ENCODE data around the gene DEAF1.
"Not testable (repeated sequence)": the region's sequence is repeated elsewhere in the genome, so short reads cannot be mapped to it uniquely, and the experiment has no call there.

Gene DEAF1

DNA sequence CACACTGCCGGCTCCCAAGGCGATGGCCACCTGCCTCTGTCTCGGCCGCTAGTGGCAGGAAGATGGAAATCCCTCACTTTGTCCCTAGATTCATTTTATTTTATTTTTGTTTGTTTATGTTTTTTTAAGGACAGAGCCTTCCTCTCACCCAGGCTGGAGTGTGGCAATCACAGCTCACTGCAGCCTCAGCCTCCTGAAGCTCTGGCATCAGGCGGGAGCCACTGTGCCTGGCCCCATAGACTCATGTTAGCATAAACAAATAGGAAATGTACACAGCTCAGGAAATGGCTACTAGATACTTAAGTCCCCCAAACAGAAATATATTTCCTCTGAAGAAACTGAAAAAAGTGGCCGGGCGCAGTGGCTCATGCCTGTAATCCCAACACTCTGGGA lies 4.1 kb upstream of the DEAF1 start:
- no peak for DNase-seq (ENCODE audit: low spot score)

DNA sequence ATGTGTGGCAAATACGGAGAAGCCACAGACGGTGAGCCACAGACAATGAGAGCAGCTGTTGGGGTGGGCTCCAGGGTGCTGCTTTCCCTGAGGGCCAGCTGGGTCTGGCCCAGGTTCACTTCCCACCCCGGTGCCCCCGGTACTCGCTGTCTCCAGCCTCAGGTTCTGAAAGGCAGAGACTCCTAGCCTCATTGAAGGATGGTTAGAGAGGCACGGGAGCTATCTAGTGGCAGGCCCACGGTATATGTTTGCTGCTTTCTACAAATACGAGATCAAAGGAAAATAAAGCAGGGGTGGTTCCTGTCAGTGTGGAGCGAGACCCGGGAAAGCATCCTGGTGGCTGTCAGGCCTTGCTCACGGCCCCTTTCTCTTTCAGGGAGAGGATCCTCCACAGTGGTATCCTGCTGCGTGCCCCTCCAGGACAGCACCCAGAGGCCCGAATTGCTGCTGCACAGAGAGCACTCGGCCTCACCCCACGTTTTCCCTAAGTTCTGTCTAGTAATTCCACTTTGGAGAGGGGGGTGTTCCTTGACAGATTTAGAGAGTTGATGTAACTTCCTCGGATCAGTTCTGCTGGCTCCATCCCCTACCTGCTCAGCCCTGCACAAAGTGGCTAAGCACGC lies 3.6 kb upstream of the DEAF1 start:
- DNase-seq (ENCODE audit: low spot score) = no peak

DNA sequence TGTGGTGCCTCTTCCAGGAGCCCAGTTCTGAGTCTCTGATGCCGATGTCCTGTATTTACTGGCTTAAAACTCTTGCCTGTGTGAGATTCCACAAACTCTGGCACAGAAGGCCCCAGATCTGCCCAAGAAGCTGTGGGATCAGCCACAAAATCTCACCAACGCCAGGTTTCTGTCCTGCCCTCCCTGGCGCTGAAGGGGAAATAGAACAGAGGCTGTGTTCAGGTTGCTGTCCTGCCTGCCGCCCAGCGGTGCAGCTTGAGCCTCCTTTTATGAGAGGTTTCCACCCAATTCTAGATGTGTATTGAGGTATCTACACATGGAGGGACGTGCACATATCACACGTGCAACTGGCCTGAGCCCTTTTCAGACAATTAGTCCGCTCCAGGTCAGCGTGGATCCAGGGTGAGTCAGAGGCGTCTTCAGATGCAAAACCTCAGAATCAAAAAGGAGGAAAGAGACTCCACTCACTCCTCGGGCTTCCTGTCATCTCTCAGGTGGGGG lies 2.8 kb upstream of the DEAF1 start:
- DNase-seq (ENCODE audit: low spot score) = no peak

DNA sequence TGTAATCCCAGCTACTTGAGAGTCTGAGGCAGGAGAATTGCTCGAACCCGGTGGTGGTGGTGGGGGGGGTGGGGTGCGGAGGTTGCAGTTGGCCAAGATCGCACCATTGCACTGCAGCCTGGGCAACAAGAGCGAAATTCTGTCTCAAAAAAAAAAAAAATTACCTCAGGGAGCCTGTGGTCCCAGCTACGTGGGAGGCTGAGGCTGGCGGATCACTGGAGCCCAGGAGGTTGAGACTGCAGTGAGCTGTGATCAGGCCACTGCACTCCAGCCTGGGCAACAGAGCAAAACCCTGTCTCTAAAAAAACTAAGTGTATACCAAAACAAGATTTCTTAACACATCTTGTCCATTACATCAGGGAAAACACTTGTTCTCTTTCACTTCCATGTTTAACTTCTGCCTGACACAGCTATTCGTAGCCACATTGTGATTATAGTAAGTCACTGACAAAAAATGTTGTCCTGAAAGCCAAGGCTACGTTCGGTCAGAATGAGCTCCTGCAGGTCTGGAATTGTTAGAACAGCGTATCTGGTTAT lies 2.0 kb upstream of the DEAF1 start:
- DNase-seq (ENCODE audit: low spot score) = no peak

DNA sequence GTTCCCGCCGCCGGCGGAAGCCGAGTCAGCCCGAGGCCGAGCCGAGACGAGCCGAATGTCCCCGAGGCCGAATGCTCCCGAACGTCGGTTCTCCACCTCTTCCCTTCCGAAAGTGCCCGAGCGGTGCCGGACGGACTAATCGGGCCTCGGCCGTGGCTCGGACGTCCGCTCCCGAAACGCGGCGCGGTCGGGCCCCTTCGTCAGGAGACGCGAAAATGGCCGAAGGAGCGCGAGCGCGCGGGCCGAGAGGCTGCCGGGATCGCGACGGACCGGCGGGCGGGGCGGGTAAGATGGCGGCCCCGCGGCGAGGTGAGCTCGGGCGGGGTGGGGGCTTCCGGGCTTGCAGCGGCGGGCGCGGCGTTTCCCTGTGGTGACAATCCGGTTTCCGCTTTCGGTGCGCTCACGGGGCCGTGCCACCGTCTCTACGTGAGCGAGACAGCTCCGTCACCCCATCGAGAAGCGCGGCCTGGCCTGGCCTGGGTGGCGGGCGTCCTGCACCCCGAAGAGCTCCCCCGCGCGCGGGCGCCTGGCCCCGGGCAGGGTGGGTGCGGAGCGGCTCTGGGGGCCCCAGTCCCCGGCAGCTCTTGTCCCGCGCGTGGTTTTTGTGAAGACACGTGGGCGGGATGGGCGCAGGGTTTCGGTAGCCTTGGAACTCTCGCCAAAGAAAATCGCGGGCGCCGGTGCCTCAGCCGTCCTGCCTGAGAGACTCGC lies 671 bp upstream of the DEAF1 start, which contains the start of gene TMEM80:
TSS of gene TMEM80 (plus strand) at position 279 of the 711 bp plus-strand sequence. CDS start at position 291, 12 bp downstream.
- peak; percentile 98 for DNase-seq (ENCODE audit: low spot score)

DNA sequence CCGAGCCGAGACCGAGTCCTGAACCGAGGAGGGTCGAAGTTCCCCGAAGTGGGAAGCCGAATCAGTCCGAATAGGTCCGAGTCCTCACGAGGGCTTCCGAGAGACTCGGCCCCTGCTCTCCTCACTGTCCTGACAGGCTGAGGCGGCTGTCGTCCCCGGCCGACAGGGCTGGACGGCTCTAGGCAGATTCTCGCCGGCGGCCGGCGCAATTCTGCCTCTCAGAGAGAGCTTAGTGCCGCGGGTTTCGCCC lies 191 bp upstream of the DEAF1 start:
- DNase-seq (ENCODE audit: low spot score) = no peak

DNA sequence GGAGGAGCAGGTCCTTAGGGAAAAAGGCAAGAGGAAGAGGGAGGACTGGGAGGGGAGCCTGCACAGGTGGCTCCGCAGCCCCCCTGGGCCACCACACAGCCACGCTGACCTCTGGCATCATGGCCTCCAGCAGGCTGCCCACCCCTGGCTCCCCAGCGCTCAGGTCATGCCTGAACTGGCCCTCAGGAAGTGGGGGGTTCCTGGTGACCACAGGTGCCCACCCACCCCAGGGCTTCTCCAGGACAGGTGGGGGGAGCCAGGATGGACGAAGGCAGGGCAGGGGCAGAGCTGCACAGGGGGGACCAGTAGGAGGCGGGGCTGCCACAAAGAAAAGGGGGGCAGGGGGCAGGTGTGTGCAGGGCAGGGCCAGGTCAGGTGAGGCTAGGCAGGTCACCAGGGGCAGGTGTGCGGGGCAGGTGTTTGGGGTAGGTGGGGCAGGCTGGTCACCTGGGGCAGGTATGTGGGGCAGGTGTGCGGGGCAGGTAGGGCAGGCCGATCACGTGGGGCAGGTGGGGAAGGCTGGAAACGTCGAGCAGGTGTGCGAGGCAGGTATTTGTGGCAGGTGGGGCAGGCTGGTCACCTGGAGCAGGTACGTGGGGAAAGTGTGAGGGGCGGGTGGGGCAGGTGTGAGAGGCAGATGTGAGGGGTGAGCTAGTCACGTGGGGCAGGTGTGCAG lies 997 bp downstream of the DEAF1 start:
- DNase-seq (ENCODE audit: low spot score) = no peak

DNA sequence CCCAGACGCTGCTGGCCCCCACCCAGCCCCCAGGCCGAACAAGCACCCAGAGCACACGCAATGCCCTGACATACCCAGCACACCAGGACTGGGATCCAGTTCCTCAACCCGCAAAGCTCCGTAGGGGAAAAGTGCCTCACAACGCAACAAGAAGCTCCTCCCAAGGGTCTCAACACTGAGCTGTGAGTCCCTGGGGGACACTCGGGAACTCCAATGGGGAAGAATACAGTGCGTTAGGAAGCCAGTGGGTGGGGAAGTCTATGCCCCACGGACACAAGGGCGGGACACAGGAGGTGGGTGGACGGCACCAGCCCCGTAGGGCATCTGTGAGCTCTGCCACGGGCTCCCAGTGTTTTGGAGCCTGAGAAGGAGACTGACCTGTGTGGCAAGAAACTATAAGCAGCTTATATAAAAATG lies 1.6 kb downstream of the DEAF1 start:
- no peak for DNase-seq (ENCODE audit: low spot score)

DNA sequence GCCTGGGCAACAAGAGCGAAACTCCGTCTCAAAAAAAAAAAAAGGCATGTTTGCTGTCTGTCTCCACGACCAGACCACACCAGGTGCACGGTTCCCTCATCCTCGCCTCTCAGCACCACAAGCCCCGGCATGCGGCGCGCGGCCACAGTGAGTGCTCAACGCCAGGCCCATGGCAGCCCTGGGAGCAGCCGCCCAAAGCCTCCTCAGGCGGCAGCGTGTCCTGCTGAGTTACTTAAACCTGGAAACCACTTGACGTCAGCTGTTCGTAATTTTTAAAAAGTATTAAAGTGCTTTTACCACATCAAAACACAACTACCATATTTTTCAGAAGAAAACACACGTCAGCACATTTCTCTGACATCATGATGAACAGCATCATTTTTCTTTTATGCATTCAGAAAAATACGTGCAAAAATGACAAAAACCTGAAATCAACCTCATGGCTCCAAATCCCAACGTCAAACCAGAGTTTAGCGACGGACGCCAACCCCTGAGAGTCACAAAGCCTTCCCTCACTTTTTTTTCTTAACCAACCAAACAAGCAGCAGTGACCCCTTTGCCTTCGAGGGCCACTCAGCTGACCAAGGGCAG lies 2.1 kb downstream of the DEAF1 start:
- DNase-seq (ENCODE audit: low spot score) = no peak

DNA sequence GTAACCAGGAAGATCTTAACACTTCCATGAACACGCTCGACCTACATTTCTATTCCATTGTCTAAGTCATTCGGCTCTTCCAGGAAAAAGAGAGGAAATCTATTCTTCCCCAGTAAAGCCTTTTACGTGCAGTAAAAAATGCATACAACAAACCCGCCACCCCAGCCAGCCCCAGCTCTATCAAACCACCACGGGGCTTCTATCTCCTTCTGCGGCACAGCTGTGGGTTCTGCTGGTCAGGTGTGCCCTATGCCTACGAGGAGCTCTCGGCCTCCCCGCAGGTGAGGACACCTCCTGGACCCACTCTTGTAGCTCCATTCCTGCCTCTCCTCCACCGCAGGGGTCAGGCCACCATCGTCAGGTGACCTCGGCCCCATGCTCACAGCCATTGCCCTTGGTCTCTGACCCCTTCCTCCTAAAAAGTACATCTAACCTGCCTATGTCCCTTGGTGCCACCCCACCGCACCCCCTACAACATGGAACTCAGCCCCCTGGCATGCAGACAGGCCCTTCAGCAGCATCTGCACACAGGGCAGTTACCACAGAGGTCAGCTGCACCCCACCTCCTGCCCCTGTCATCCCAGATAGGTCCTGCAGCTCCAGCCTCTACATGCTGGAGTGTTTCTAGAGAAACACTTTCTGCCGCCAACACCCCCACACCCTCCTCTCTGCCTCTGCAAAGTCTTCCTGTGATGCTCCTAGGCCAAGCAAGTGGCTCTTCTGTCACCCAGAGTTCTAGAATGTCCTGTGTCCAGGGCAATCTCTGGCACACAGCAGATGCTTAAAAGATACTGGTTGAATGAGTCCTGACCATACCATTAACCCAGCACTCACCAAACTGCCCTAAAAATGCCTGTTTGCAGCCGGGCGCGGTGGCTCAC lies 3.1 kb downstream of the DEAF1 start:
- DNase-seq (ENCODE audit: low spot score) = no peak

DNA sequence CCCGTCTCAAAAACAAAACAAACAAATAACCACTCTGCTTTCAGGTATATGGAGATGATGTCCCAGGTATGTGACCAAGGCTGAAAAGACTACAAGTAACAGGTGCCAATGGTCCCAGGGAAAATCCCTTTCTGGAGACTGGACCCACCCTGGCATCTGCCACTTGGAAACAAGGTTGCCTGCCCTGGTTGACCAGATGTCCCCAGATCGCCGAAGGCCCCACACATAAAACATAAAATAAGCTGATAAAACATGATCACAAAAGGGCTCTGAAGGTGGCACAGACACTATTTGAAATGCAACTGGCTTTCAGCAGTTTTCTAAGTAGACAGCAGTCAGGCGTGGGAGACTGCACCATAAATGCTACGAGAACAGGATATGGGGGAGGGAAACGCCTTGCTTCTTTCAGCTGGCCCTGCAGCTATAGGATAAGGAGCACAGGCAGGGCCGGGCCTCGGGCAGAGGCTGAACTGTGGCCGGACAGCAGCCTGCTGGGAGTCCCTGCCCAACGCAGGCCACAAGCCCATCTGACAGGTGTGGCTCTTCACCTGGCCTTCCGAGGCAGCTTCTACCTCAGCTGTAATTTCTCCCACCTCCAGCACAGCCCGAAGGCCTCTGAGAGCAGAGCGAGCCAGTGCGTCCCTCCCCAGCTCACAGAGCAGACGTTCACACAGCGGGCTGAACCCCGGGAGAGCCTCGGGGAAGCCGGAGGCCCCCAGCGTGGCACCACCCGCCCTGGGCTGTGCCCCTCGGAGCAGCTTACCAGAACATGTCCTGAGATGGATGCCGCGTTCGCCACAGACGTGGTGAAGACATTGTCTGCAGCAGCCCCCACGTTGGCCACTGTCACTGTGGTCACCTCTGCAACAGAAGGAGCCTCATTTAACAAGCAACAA lies 4.0 kb downstream of the DEAF1 start:
- no peak for DNase-seq (ENCODE audit: low spot score)

DNA sequence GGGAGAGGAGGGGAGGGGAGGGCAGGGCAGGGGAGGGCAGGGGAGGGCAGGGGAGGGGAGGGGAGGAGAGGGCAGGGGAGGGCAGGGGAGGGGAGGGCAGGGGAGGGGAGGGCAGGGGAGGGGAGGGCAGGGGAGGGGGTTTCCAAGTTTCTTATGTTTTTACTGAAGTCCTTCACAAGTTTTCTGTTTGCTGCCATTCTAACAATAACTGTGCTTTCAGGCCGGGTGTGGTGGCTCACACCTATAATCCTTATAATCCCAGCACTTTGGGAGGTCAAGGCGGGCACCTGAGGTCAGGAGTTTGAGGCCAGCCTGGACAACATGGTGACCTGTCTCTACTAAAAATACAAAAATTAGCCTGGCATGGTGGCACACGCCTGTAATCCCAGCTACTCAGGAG lies 4.8 kb downstream of the DEAF1 start:
- DNase-seq (ENCODE audit: low spot score) = not testable (repeated sequence)

DNA sequence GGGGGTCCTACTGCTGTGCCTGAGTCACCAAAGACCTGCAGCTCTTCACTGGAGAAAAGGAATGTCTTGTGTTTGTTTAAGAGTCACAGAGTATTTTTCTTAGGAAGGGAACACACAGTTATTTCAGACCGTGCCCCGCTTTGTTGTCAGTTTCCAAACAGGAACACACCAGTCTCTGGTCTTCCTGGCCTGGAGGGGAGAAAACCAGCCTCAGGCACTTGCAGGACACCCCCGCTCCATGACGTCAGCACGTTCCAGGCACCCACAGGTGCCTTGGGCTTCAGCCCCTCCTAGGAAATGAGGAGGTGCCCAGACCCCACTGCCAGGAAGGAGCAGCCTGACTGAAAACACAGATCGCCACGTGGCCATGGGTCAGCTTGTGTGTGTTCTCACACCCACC lies 5.4 kb downstream of the DEAF1 start:
- no peak for DNase-seq (ENCODE audit: low spot score)

DNA sequence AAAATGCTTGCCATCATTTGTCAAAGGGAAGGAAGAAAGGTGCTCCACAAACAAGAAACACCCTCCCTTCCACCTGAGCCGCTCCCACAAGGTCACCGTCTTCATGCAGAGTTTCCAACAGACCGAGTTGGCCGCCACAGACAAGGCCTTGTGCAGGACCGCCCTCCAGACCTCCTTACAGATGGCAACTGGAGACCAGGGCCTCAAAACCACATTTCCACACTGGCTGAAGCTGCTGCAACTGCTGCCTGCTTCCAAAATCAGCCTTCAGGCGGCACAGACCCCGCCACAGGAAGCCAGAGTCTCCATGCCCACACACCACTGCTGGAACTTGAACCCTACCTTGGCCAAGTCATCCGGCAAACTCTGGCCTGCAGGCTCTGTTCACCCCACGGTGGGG lies 6.3 kb downstream of the DEAF1 start:
- DNase-seq (ENCODE audit: low spot score) = no peak

DNA sequence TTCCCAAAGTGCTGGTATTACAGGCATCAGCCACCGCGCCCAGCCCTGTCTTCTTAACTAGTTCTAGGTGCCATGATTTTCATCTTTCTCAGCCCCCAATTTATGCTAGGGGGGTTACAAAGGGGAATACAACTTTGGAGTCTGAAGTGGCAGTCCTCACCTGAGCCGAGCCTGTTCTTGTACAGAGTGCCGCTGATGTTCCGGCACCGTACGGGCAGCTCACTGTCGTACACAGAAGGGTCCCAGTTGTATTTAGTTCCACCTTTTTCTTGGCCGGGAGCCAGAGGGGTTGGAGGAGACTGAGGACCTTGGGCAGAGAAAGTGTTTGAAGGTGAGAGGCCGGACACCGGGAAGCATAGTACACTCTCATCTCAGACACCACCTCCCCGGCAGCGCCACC lies 7.3 kb downstream of the DEAF1 start:
- no peak for DNase-seq (ENCODE audit: low spot score)

DNA sequence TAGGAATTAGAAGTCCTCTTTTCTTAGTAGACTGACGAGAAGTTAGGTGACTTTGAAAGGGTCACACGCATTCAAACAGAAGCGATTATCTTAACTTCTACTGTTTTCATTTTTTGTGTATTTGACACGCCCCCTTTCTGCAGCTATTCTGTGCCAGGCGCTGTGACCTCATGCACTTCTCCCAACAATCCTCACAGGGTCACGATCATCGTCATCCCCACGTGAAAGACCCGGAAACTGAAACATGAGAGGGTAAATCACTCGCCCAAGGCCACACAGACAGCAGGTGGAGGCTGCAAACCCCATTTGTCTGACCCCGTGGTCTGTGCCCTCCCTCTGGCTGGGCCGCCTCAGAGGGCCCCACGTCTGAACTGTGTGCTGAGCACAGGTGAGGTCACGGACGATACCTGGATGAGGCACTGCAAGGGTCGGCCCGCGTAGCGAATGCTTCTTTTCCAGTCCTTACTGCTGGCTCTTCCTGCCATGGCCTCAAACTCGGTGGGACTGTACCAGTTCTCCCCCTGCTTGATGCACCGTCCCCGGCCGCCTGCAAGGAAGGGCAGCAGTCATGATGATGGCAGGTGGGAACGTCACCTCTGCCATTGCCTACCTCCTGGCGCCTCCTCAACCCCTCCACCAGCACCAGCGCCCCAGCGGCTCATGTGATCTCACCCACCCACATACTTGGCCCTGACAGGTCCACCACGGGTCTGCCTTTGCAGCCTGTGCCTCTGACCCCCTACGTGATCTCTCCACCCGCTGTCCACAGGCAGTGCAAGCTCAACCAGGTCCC lies 8.4 kb downstream of the DEAF1 start:
- no peak for DNase-seq (ENCODE audit: low spot score)

DNA sequence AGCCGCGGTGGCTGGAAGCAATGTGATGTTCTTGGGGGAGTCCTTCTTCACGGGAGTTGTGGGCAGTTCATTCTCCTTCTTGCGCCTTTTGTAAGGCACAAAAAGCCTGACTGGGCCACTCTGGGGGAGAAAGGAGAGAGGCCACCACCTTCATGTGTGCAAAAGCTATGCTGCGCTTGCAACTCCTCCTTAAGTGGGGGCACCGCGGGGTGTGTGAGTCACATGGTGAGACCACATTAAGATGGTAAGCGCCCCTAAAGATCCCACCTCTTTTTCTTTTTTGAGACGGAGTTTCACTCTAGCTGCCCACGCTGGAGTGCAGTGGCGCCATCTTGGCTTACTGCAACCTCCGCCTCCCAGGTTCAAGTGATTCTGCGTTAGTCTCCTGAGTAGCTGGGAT lies 14.1 kb downstream of the DEAF1 start:
- DNase-seq (ENCODE audit: low spot score) = no peak

DNA sequence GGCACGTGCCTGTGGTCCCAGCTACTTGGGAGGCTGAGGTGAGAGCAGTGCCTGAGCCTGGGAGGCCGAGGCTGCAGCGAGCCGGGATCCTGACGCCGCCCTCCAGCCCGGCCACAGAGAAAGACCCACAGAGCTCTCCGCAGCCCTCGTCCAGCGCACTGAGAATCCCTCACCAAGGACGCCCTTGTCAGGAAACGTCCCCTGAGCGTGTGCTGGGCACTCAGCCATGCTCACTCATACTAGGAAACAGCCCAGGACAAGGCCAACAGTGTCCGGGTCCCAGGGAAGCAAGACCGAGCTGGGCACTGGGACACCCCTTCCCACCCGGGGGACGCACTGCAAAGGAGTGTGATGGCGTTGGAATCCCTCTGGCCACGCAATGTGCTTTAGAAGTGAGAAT lies 14.5 kb downstream of the DEAF1 start:
- DNase-seq (ENCODE audit: low spot score) = no peak

DNA sequence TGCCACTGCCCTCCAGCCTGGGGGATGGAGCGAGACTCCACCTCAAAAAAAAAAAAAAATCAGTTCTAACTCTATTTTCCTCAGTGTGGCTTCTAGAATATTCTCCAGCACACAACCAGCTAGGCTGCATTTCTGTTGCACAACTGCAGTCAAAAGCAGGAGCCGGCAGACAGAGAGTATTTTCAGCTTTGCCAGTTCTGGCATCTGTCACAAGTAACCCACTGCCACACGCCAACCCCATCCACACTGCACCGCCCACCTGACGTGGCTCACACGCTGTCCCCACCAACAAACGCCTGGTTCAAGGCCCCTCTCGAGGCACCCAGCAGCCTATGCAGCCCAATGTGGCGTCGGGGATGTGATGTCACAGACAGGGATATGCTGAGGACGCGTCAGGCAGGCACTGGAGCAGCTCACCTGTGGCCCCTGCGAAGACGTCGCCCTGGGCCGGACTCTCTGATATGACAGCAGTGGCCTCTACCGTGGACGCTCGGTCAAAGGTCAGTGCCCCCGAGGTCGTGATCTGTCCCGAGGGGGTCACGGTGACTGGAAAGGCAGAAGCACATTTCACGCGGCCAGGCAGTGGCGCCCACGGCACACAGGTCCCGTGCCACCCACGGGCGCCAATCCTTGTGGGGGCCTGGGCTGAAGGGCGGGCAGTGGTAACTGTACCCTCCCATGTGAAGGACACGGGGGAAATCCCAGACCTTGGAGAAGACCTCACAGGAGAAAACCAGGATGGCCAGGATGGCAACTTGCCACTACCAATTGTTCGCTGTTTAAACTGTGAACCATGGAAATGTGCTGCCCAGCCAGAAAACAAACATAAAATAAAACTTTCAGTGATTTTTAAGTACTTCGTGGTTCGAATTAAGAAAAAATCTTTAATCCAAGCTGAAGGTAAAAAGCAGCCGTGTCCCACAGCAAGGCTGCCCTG lies 15.5 kb downstream of the DEAF1 start:
- DNase-seq (ENCODE audit: low spot score) = no peak

All from CD4-positive, alpha-beta T cell treated with Interleukin-6 at 100 ng/mL for 8 hours (primary cell).